GM19397 (cell line): ENCODE data around the gene MAPRE3.

Experiments used
- ATAC-seq: cut with Tn5 transposase; IDR thresholded peaks from one replicate; pipeline ENCODE4 v1.9.1; 2021; ENCODE audit warnings: mild to moderate bottlenecking, moderate library complexity; ENCODE audit not compliant: unreplicated experiment

MAPRE3 gene

GRCh38 chr2:26948800-26949199 is 21.6 kb upstream of the MAPRE3 start:
- ATAC-seq: no peak

- no peak for ATAC-seq
These were observed 20.2 kb upstream of the MAPRE3 start for GRCh38 chr2:26950246-26950645.

- no peak for ATAC-seq
These were observed 19.2 kb upstream of the MAPRE3 start for GRCh38 chr2:26951236-26951635.

- ATAC-seq: no peak
These were observed 18.1 kb upstream of the MAPRE3 start for GRCh38 chr2:26952374-26952773.

GRCh38 chr2:26954135-26954534 is 16.3 kb upstream of the MAPRE3 start:
- no peak for ATAC-seq

GRCh38 chr2:26957041-26957440 is 13.4 kb upstream of the MAPRE3 start:
- ATAC-seq: no peak

- ATAC-seq: no peak
These were observed 12.9 kb upstream of the MAPRE3 start for GRCh38 chr2:26957534-26957933.

GRCh38 chr2:26959331-26959730 is 11.1 kb upstream of the MAPRE3 start:
- ATAC-seq: no peak

GRCh38 chr2:26964446-26965130 is 5.8 kb upstream of the MAPRE3 start:
- ATAC-seq: no peak

- no peak for ATAC-seq
These were observed 2.4 kb upstream of the MAPRE3 start for GRCh38 chr2:26968001-26968400.

- no peak for ATAC-seq
These were observed 1.2 kb upstream of the MAPRE3 start for GRCh38 chr2:26969077-26969844.

GRCh38 chr2:26970928-26971627 is 641 bp downstream of the MAPRE3 start:
- no peak for ATAC-seq

GRCh38 chr2:26971911-26972786 is 1.7 kb downstream of the MAPRE3 start:
- no peak for ATAC-seq

- ATAC-seq: no peak
These were observed 3.9 kb downstream of the MAPRE3 start for GRCh38 chr2:26974352-26974751.

- no peak for ATAC-seq
These were observed 4.7 kb downstream of the MAPRE3 start for GRCh38 chr2:26975102-26975501.

GRCh38 chr2:26975656-26976055 is 5.2 kb downstream of the MAPRE3 start:
- ATAC-seq: no peak

GRCh38 chr2:26976237-26976636 is 5.8 kb downstream of the MAPRE3 start:
- ATAC-seq: no peak

- no peak for ATAC-seq
These were observed 6.6 kb downstream of the MAPRE3 start for GRCh38 chr2:26977012-26977411.

- no peak for ATAC-seq
These were observed 7.7 kb downstream of the MAPRE3 start for GRCh38 chr2:26978061-26978596.

- ATAC-seq: no peak
These were observed 9.3 kb downstream of the MAPRE3 start for GRCh38 chr2:26979741-26980140.

- ATAC-seq: no peak
These were observed 10.5 kb downstream of the MAPRE3 start for GRCh38 chr2:26980971-26981370.
